Keratinocyte (primary cell): ENCODE measurements around the gene A2ML1. TPM values are rescaled to one million over a fixed set of nuclear protein-coding genes. Genes with fewer than 3 reads are reported as not detected.
"Not testable (repeated sequence)": the region's sequence is repeated elsewhere in the genome, so short reads cannot be mapped to it uniquely, and the experiment has no call there.

Experiments used
- DNase-seq: peaks from one replicate; pipeline ENCODE4 v3.0.0-alpha.2; 2011; ENCODE audit warnings: low read depth, missing footprints, low spot score
- FAIRE-seq: peaks from 2 replicates; lab custom pipeline; 2011; peaks lifted over from hg19 to GRCh38; lab: Jason Lieb, UNC
- H2AFZ ChIP-seq: 2 replicates; pipeline ENCODE4 v1.6.0; 2012; ENCODE audit warnings: low read length, control low read depth, inconsistent platforms; ENCODE audit not compliant: control insufficient read depth
- H3K27ac ChIP-seq: 2 replicates; pipeline ENCODE4 v1.5.1; 2011; ENCODE audit warnings: low read length; ENCODE audit not compliant: control insufficient read depth, insufficient read depth
- H3K27me3 ChIP-seq: 3 replicates; pipeline ENCODE4 v1.6.0; 2011; ENCODE audit warnings: low read length; ENCODE audit not compliant: control insufficient read depth, insufficient read depth; ENCODE audit errors: extremely low read depth
- H3K36me3 ChIP-seq, 2 experiments: 2 replicates in 1 of 2; 3 replicates in 1 of 2; pipeline ENCODE4 v1.5.1; 2011; ENCODE audit warnings: low read length in 2 of 2, mild to moderate bottlenecking in 1 of 2; ENCODE audit not compliant: control insufficient read depth in 2 of 2, insufficient read depth in 2 of 2; ENCODE audit errors: extremely low read depth in 1 of 2
- H3K4me1 ChIP-seq: 3 replicates; pipeline ENCODE4 v1.5.1; 2011; ENCODE audit warnings: low read length; ENCODE audit not compliant: control insufficient read depth, insufficient read depth; ENCODE audit errors: extremely low read depth
- H3K4me2 ChIP-seq: 3 replicates; pipeline ENCODE4 v1.6.0; 2011; ENCODE audit warnings: low read depth, low read length; ENCODE audit not compliant: control insufficient read depth, insufficient read depth; ENCODE audit errors: extremely low read depth
- H3K4me3 ChIP-seq, 3 experiments: fragments of 200-600 bp in 1 of 3; sonication (generic) in 1 of 3; 2 replicates in 2 of 3; 3 replicates in 1 of 3; pipeline ENCODE4 v1.5.1; 2011 to 2016; ENCODE audit warnings: low read length in 3 of 3, mild to moderate bottlenecking in 3 of 3, control low read depth in 2 of 3, inconsistent platforms in 1 of 3, low read depth in 1 of 3, mixed read lengths in 1 of 3, mixed run types in 1 of 3, moderate library complexity in 1 of 3; ENCODE audit not compliant: control insufficient read depth in 2 of 3, insufficient read depth in 2 of 3; ENCODE audit errors: extremely low read depth in 1 of 3
- H3K79me2 ChIP-seq: 2 replicates; pipeline ENCODE4 v1.6.0; 2012; ENCODE audit warnings: low read length; ENCODE audit not compliant: control insufficient read depth, insufficient read depth
- H3K9ac ChIP-seq: 3 replicates; pipeline ENCODE4 v1.6.0; 2011; ENCODE audit warnings: low read length; ENCODE audit not compliant: control insufficient read depth, insufficient read depth; ENCODE audit errors: extremely low read depth
- H3K9me1 ChIP-seq: 3 replicates; pipeline ENCODE4 v1.6.0; 2011; ENCODE audit warnings: low read length; ENCODE audit not compliant: control insufficient read depth, insufficient read depth; ENCODE audit errors: extremely low read depth
- H3K9me3 ChIP-seq: 2 replicates; pipeline ENCODE4 v1.5.1; 2012; ENCODE audit warnings: low read depth, low read length; ENCODE audit not compliant: control insufficient read depth
- H4K20me1 ChIP-seq: 3 replicates; pipeline ENCODE4 v1.6.0; 2011; ENCODE audit warnings: low read length; ENCODE audit not compliant: control insufficient read depth, insufficient read depth; ENCODE audit errors: extremely low read depth
- EZH2 ChIP-seq: IDR thresholded peaks from one replicate; pipeline ENCODE4 v1.6.1; 2012; ENCODE audit warnings: inconsistent platforms, mild to moderate bottlenecking, low read length, moderate library complexity
- dilution Hi-C: fragments of 300-500 bp; cut with MboI; formaldehyde crosslinking; loops from one replicate; pipeline ENCODE4 v1.7.0; 2020; ENCODE audit warnings: low sequenced_read_pairs; ENCODE audit not compliant: extremely low pct_ligation_motif_present
- polyA plus RNA-seq, 5 experiments: library from polyadenylated mRNA; depleted of rRNA in 3 of 5; stranded (reverse) in 3 of 5; stranded (forward) in 1 of 5; unstranded in 1 of 5; fragments of >200 nt; gene quantifications; 1 replicate in 1 of 5; 2 replicates in 3 of 5; 3 replicates in 1 of 5; pipeline versions ENCODE4 v1.2.1 to v1.2.3, GENCODE V29; 2011 to 2012; ENCODE audit warnings: missing spikeins in 2 of 5, low read depth in 1 of 5, low replicate concordance in 1 of 5
- TF ChIP-seq, protein P1 (sequence below), 3 experiments: IDR thresholded peaks in 1 of 3; conservative IDR thresholded peaks in 1 of 3; optimal IDR thresholded peaks in 1 of 3; 2 replicates in 2 of 3; 3 replicates in 1 of 3; pipeline versions ENCODE3 to v1.5.1; 2011; ENCODE audit warnings: low read length in 3 of 3, mild to moderate bottlenecking in 3 of 3, moderate library complexity in 2 of 3, control low read depth in 1 of 3, inconsistent platforms in 1 of 3; ENCODE audit not compliant: insufficient read depth in 2 of 3; ENCODE audit errors: extremely low read depth in 1 of 3

A2ML1 gene
- polyA plus RNA-seq, 1 donor (not counting 4 experiments of a cell fraction or from before 2014, with no cell fraction given), result 81.1 TPM

DNA sequence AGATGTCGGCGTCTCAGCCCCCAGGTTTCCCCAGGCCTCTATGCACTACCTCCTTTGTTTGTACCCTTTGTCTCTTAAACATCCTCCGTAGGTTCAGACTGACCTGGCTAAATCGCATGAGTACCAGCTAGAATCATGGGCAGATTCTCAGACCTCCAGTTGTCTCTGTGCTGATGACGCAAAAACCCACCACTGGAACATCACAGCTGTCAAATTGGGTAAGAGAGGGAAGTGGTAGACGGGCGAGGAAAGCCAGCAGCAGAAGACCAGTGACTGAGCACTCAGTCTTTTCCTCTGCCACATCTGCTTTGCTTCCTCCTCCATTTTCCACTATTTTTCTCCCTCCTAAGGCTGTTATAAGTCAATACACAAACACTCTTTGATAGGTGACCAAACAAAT, 29.7 kb downstream of the A2ML1 start:
- Histone ChIP-seq H3K4me2 (no peak overlapping the region), H3K9me3 (no peaks in the 10 kb centered on the region), H3K9ac (no peak overlapping the region), H3K4me3 (no peak overlapping the region), H3K9me1 (no peaks in the 10 kb centered on the region), H4K20me1 (no peaks in the 10 kb centered on the region), H3K79me2 (no peaks in the 10 kb centered on the region), H3K27me3 (no peaks in the 10 kb centered on the region), H3K4me1 (no peaks in the 10 kb centered on the region), H3K36me3 (peaks cover 0 to 31% of the 10 kb centered on the region in 2 experiments), H2AFZ (no peak overlapping the region), H3K27ac (no peak overlapping the region)
- no peak for DNase-seq
- dilution Hi-C loops, result no loop called here
- TF ChIP-seq EZH2, result no peak
- TF ChIP-seq, protein P1, sequence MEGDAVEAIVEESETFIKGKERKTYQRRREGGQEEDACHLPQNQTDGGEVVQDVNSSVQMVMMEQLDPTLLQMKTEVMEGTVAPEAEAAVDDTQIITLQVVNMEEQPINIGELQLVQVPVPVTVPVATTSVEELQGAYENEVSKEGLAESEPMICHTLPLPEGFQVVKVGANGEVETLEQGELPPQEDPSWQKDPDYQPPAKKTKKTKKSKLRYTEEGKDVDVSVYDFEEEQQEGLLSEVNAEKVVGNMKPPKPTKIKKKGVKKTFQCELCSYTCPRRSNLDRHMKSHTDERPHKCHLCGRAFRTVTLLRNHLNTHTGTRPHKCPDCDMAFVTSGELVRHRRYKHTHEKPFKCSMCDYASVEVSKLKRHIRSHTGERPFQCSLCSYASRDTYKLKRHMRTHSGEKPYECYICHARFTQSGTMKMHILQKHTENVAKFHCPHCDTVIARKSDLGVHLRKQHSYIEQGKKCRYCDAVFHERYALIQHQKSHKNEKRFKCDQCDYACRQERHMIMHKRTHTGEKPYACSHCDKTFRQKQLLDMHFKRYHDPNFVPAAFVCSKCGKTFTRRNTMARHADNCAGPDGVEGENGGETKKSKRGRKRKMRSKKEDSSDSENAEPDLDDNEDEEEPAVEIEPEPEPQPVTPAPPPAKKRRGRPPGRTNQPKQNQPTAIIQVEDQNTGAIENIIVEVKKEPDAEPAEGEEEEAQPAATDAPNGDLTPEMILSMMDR (optimal IDR thresholded peaks at IDR 0.05 in 1 of 3, IDR thresholded peaks at IDR 0.05 in 1 of 3, conservative IDR thresholded peaks at IDR 0.05 in 1 of 3; ENCODE audit: extremely low read depth in 1 of 3, insufficient read depth in 2 of 3, low read length in 3 of 3), result no peak
- FAIRE-seq, result no peak

DNA sequence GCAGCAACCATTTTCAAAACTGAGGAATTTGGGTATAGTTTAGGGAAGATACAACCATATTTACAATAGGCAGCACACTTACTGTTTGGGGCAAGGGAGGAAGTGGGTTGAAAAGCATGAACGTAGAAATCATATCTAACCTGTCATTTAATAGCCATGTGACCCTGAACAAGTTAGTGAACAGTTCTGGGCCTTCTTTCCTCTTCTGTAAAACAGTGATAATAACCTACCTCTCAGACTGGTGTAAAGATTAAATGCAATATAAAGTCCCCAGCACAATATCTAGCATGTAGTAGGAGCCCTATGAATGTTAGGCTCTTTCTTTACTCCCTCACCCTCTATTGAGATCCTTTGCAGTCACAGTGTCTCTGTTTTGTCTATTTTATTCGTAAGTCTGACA, 33.5 kb downstream of the A2ML1 start:
- dilution Hi-C loops, result no loop called here

DNA sequence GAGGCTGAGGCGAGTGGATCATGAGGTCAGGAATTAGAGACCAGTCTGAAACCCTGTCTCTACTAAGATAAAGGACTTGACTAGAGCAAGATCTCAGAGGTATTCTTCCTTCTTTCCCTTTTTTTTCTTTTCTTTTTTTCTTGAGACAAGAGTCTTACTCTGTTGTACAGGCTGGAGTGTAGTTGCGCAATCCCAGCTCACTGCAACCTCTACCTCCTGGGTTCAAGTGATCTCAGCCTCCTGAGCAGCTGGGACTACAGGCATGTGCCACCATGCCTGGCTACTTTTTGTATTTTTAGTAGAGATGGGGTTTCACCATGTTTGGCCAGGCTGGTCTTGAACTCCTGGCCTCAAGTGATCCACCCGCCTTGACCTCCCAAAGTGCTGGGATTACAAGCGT, 37.0 kb downstream of the A2ML1 start:
- H4K20me1 ChIP-seq, H3K79me2 ChIP-seq, H3K9me1 ChIP-seq, H3K4me2 ChIP-seq, H2AFZ ChIP-seq, DNase-seq, FAIRE-seq, H3K4me1 ChIP-seq, H3K4me3 ChIP-seq, H3K9ac ChIP-seq, H3K27ac ChIP-seq, H3K9me3 ChIP-seq, dilution Hi-C loops, H3K27me3 ChIP-seq: not testable (repeated sequence)
- peaks cover 0 to 14% of the 10 kb centered on the region in 2 experiments for H3K36me3 ChIP-seq

More for the DNA sequence above, 33.5 kb downstream of the A2ML1 start:
- Histone ChIP-seq H3K4me1 (no peaks in the 10 kb centered on the region), H3K4me2 (no peak overlapping the region), H3K9me3 (no peaks in the 10 kb centered on the region), H3K79me2 (no peaks in the 10 kb centered on the region), H3K27ac (no peak overlapping the region), H3K27me3 (no peaks in the 10 kb centered on the region), H3K9ac (no peak overlapping the region), H3K9me1 (no peaks in the 10 kb centered on the region), H3K36me3 (peaks cover 0 to 26% of the 10 kb centered on the region in 2 experiments), H3K4me3 (no peak overlapping the region), H4K20me1 (no peaks in the 10 kb centered on the region), H2AFZ (no peak overlapping the region)
- DNase-seq (no peak), FAIRE-seq (no peak)
- TF ChIP-seq EZH2, result no peak
- TF ChIP-seq, protein P1 (optimal IDR thresholded peaks at IDR 0.05 in 1 of 3, IDR thresholded peaks at IDR 0.05 in 1 of 3, conservative IDR thresholded peaks at IDR 0.05 in 1 of 3; ENCODE audit: extremely low read depth in 1 of 3, insufficient read depth in 2 of 3, low read length in 3 of 3), result no peak
